Measurements from ENCODE around the gene CCDC127. TPM values are rescaled to one million over a fixed set of nuclear protein-coding genes. Genes with fewer than 3 reads are reported as not detected.

CCDC127 gene
- total RNA-seq, 1 donor = 4.3 TPM

- Histone ChIP-seq H2AFZ (ENCODE audit: low read length) (no peak overlapping the region), H3K27me3 (ENCODE audit: insufficient read depth, low read length) (no peaks in the 10 kb centered on the region), H3K4me1 (ENCODE audit: insufficient read depth, low read length) (peaks cover 3% of the 10 kb centered on the region), H3K4me3 (ENCODE audit: insufficient read depth, low read length) (no peak overlapping the region), H3K79me2 (ENCODE audit: insufficient read depth, low read length) (peaks cover 44% of the 10 kb centered on the region), H3K36me3 (ENCODE audit: insufficient read depth, low read length) (peaks cover 21% of the 10 kb centered on the region), H3K9me3 (ENCODE audit: low read depth, low read length) (no peaks in the 10 kb centered on the region), H4K20me1 (ENCODE audit: insufficient read depth, low read length) (peaks cover 44% of the 10 kb centered on the region), H3K27ac (ENCODE audit: low read depth, low read length) (no peak overlapping the region), H3K4me2 (ENCODE audit: insufficient read depth, low read length) (no peak overlapping the region)
- DNase-seq (ENCODE audit: insufficient read length, low spot score, missing footprints) = peak; percentile 53
- TF ChIP-seq, protein P1, sequence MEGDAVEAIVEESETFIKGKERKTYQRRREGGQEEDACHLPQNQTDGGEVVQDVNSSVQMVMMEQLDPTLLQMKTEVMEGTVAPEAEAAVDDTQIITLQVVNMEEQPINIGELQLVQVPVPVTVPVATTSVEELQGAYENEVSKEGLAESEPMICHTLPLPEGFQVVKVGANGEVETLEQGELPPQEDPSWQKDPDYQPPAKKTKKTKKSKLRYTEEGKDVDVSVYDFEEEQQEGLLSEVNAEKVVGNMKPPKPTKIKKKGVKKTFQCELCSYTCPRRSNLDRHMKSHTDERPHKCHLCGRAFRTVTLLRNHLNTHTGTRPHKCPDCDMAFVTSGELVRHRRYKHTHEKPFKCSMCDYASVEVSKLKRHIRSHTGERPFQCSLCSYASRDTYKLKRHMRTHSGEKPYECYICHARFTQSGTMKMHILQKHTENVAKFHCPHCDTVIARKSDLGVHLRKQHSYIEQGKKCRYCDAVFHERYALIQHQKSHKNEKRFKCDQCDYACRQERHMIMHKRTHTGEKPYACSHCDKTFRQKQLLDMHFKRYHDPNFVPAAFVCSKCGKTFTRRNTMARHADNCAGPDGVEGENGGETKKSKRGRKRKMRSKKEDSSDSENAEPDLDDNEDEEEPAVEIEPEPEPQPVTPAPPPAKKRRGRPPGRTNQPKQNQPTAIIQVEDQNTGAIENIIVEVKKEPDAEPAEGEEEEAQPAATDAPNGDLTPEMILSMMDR (IDR thresholded peaks at IDR 0.05; ENCODE audit: extremely low read depth, low read depth, low read length) = no peak
Observed at GRCh38 chr5:204001-204400, 14.0 kb downstream of the CCDC127 start.

DNA sequence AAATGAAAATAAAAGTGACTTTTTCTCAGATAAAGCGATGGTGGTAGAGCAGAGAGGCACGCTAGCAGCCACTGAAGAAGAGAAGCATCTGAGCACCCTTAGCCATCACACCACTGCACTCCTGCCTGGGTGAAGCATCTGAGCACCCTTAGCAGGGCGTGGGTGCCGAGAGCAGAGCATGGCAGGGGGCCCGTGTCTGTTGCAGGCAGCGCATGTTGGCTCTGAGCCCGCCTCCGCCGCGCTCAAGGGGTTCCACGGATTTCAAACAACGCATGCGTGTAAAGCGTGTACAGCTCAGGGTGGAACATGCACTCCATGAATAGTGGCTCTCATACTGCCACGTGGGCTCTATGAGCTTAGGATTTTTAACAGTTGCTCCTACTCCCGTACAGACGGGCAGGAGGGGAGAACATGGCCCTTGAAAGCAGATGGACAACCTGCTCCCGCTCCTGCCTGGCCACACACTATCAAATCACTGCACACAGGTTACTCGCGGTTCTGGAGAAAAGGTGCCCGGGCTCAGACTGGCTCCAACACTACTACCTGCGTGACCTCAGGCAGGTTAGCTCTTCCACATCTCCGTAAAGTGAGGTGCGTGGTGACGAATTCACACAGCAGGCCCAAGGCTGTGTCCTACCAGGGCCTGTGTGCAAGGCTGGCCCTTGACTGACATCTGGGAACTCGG, 14.6 kb downstream of the CCDC127 start:
- DNase-seq (ENCODE audit: insufficient read length, low spot score, missing footprints) = peak; percentile 74
- Histone ChIP-seq H3K36me3 (ENCODE audit: insufficient read depth, low read length) (peaks cover 21% of the 10 kb centered on the region), H3K79me2 (ENCODE audit: insufficient read depth, low read length) (peaks cover 38% of the 10 kb centered on the region), H3K27me3 (ENCODE audit: insufficient read depth, low read length) (no peaks in the 10 kb centered on the region), H3K4me1 (ENCODE audit: insufficient read depth, low read length) (peaks cover 3% of the 10 kb centered on the region), H3K4me3 (ENCODE audit: insufficient read depth, low read length) (no peak overlapping the region), H3K27ac (ENCODE audit: low read depth, low read length) (no peak overlapping the region), H4K20me1 (ENCODE audit: insufficient read depth, low read length) (peaks cover 40% of the 10 kb centered on the region), H3K9me3 (ENCODE audit: low read depth, low read length) (no peaks in the 10 kb centered on the region), H3K4me2 (ENCODE audit: insufficient read depth, low read length) (no peak overlapping the region), H2AFZ (ENCODE audit: low read length) (no peak overlapping the region)
- TF ChIP-seq, protein P1 (IDR thresholded peaks at IDR 0.05; ENCODE audit: extremely low read depth, low read depth, low read length) = no peak

GRCh38 chr5:201672-202071, 16.3 kb downstream of the CCDC127 start:
- Histone ChIP-seq H2AFZ (ENCODE audit: low read length) (no peak overlapping the region), H3K27ac (ENCODE audit: low read depth, low read length) (no peak overlapping the region), H3K4me2 (ENCODE audit: insufficient read depth, low read length) (no peak overlapping the region), H3K4me3 (ENCODE audit: insufficient read depth, low read length) (no peak overlapping the region), H3K4me1 (ENCODE audit: insufficient read depth, low read length) (no peaks in the 10 kb centered on the region), H3K36me3 (ENCODE audit: insufficient read depth, low read length) (peaks cover 21% of the 10 kb centered on the region), H3K79me2 (ENCODE audit: insufficient read depth, low read length) (peaks cover 21% of the 10 kb centered on the region), H3K9me3 (ENCODE audit: low read depth, low read length) (no peaks in the 10 kb centered on the region), H4K20me1 (ENCODE audit: insufficient read depth, low read length) (peaks cover 25% of the 10 kb centered on the region), H3K27me3 (ENCODE audit: insufficient read depth, low read length) (no peaks in the 10 kb centered on the region)
- TF ChIP-seq, protein P1 (IDR thresholded peaks at IDR 0.05; ENCODE audit: extremely low read depth, low read depth, low read length) = no peak
- DNase-seq (ENCODE audit: insufficient read length, low spot score, missing footprints) = no peak

DNA sequence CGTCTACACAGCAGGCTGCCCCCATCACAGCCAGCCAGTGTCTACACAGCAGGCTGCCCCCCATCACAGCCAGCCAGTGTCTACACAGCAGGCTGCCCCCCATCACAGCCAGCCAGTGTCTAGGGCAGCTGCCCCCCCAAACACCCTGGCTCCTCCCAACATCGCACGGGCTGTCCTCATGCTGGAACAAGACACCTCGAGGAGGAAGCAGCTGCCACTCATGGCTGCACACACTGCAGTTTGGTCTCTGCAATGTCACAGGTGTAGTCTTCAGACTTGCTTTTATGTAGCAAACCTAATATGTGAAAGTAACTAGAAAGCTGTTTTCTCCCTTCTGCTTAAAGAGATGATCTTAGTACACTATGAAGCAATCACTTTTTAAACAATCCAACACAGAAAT, 17.0 kb downstream of the CCDC127 start:
- TF ChIP-seq, protein P1 (IDR thresholded peaks at IDR 0.05; ENCODE audit: extremely low read depth, low read depth, low read length) = no peak

More for the DNA sequence above, 17.0 kb downstream of the CCDC127 start:
- H2AFZ ChIP-seq (ENCODE audit: low read length) = no peak overlapping the region
- DNase-seq (ENCODE audit: insufficient read length, low spot score, missing footprints) = peak; percentile 63
- peaks cover 15% of the 10 kb centered on the region for H3K79me2 ChIP-seq (ENCODE audit: insufficient read depth, low read length)
- no peaks in the 10 kb centered on the region for H3K4me1 ChIP-seq (ENCODE audit: insufficient read depth, low read length)
- no peaks in the 10 kb centered on the region for H3K9me3 ChIP-seq (ENCODE audit: low read depth, low read length)
- no peak overlapping the region for H3K4me3 ChIP-seq (ENCODE audit: insufficient read depth, low read length)
- H3K27ac ChIP-seq (ENCODE audit: low read depth, low read length) = no peak overlapping the region
- peaks cover 21% of the 10 kb centered on the region for H3K36me3 ChIP-seq (ENCODE audit: insufficient read depth, low read length)
- peaks cover 21% of the 10 kb centered on the region for H4K20me1 ChIP-seq (ENCODE audit: insufficient read depth, low read length)
- H3K4me2 ChIP-seq (ENCODE audit: insufficient read depth, low read length) = no peak overlapping the region
- no peaks in the 10 kb centered on the region for H3K27me3 ChIP-seq (ENCODE audit: insufficient read depth, low read length)

Data from osteoblast (primary cell).